GM12801 (cell line): ENCODE measurements around the gene FGFRL1.

Experiments used
- TF ChIP-seq, protein P1 (sequence below): IDR thresholded peaks from one replicate; pipeline ENCODE4 v1.5.1; 2011; ENCODE audit warnings: control low read depth; ENCODE audit not compliant: insufficient read length; ENCODE audit errors: extremely low read depth

Gene FGFRL1

DNA sequence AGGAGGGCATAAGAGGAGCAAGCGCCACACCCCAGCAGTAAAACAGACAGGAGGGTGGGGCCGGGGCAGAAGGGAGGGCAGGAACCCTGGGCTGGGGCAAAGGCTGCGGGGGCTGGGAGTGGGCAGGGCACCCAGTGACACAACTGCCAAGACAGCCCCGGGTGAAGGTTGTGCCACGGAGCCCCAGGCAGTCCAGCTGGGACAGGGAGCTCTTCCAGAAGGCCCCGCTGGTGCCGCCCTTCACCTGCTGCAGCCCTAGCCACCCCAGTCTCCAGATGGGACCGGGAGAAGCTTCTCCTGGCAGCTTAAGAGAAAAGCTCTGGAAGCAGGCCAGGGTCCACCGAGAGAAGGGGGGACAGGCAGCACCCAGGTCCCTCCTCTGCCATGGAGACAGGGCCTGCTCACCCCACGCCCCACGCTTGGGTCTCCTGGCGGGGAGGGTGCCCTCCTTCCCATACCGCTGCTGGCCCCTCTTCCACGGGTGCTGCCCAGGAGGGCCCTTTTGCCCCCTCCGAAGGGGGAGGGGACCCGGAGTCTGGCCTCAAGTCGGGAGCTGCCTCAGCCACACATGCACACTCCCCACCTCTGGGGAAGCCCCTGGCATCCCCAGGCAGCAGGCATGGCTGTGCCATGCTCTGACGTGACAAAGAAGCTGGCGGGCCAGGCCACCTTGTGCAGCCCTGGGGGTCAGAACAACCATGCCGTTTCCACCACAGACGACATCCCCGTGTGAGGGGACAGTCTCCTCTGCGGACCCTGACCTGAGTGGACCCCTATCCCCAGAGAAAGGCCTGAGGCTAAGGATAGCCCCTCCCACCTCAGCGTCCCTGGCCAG is 39.5 kb upstream of the FGFRL1 start:
- TF ChIP-seq, protein P1, sequence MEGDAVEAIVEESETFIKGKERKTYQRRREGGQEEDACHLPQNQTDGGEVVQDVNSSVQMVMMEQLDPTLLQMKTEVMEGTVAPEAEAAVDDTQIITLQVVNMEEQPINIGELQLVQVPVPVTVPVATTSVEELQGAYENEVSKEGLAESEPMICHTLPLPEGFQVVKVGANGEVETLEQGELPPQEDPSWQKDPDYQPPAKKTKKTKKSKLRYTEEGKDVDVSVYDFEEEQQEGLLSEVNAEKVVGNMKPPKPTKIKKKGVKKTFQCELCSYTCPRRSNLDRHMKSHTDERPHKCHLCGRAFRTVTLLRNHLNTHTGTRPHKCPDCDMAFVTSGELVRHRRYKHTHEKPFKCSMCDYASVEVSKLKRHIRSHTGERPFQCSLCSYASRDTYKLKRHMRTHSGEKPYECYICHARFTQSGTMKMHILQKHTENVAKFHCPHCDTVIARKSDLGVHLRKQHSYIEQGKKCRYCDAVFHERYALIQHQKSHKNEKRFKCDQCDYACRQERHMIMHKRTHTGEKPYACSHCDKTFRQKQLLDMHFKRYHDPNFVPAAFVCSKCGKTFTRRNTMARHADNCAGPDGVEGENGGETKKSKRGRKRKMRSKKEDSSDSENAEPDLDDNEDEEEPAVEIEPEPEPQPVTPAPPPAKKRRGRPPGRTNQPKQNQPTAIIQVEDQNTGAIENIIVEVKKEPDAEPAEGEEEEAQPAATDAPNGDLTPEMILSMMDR, result no peak

DNA sequence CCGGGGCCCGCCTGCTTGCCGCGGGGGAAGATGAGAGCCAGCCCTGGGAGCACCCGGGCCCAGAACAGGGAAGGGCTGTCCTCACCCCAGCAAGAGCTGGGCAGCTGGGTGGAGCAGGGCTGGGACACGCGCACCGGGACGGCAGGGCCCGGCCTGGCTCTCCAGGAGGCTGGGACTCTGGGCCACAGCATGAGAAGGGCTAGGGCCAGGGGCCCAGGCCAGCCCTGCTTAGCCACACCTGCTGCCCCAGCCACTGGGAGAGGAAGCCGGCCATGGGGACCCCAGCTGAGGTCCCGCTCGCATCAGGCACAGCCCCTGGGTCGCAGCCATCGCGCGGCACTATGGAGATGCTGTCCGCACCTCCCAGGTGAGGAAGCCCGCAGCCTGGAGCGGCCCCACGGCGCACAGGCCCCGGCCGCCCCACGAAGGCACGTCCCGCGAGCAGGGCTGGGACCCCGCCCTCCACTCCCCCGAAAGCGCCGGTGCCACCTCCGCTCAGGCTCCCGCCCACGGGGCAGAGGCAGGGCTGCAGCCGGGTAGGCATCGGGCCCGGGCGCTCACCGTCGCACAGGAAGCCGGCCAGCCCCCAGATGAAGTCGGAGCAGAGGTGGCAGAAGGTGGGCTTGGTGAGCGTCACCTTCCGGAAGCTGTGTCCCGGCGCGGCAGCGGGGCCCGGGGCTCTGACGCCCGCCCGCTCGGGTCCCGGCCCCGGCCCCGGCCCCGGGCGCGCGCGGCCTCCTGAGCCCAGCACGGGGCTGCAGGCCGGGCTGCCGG is 38.6 kb upstream of the FGFRL1 start:
- TF ChIP-seq, protein P1, result no peak

DNA sequence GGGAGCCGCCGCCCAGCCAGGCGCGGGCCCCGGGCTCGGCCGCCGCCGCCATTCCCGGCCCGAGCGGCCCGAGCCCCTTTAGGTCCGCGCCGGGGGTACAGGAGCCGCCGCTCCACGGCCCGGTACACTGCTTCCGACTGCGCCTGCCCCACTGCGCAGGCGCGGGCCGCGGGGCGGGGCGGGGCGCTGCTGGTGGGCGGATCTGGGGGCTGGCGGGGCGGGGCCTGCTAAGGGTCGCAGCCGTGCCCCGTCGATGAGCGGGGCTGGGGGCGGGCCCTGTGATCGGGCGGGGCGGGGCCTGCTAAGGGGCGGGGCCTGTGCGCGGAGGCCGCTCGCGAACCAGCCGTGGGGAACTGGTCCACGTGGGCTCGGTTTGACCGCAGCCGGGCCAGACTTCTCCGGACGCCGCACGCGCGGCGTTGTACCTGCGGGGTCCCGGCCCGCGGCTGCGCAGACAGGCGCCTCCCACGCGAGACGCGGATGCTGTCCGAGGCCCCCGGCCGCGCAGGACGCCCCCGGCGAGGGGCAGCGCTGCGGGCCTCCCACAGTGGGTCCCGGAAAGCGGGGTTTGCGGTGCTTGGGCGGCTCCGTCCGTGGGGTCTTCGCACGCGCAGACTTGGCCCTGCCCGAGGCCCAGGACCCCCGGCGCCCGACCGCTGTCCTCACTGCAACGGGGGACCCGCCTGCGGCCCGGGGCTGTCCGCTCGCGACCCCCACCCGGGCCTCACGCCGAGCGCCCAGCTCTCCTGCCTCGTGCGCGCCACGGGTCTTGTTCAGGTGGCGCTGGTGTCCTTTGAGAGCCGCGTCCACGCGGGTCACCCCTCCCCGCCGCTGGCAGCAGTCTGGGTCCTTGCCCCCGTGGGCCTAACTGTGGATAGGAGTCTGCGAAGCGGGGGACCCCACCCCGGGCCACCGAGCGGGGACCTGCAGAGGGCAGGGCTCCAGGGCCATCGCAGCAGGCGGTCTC is 37.7 kb upstream of the FGFRL1 start, which contains the start of gene DGKQ:
Gene DGKQ, minus strand, starts transcription at position 139 of the 967 bp plus-strand sequence. Its CDS starts 87 bp downstream, at position 52.
- TF ChIP-seq, protein P1, result no peak

DNA sequence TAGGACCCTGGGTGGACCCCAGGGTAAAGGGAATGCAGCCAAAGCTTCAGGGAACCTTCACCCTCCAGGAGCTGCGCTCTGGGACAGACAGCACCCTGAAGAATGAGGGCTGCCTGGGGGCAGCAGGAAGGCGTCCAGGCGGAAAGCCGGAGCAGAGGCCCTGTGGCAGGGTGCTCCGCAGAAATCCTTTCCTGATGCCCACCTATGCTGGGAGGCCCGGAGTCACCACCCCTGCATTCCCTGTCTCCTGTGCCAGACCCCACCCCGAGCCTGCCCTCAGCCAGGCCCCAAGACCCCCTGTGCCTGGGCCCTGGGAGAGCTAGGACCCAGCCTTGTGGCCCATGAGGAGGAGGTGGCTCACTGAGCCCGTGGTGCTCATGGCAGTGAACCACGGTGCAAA is 36.8 kb upstream of the FGFRL1 start:
- TF ChIP-seq, protein P1, result no peak

DNA sequence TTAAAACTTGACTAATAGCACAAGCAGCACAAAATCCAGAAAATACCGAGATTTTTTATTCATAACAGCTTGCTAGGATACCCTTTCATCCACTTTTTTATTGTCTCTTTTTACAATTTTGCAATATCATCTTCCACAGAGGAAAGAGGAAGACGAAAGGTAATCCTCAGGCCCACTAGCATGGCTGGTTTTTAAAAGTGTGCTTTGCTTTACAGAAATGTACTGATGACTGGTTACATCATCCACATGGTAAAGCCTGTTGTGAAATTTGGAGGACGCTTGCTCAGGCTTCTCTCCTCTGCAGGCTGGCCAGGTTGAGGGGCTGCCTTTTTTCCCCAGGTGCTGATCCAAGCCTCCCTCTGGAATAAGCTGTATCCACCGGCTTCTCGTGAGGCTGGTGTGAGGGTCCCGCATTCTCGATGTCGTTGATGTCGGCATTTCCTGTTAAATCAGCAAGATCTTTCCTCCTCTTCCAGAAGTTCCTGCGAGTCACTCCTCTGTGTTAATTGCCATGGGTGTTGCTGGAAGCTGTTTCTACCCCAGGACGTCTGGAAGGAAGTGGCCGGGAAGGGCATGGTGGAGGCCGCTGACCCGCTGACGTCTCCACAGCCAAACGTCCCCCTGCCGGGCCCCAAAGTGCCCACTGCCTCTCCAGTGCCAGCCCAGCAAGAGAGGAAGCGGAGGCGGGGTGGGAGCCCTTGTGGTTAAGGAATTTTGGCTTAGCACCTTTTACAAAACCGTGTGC is 32.3 kb upstream of the FGFRL1 start:
- TF ChIP-seq, protein P1, result no peak

DNA sequence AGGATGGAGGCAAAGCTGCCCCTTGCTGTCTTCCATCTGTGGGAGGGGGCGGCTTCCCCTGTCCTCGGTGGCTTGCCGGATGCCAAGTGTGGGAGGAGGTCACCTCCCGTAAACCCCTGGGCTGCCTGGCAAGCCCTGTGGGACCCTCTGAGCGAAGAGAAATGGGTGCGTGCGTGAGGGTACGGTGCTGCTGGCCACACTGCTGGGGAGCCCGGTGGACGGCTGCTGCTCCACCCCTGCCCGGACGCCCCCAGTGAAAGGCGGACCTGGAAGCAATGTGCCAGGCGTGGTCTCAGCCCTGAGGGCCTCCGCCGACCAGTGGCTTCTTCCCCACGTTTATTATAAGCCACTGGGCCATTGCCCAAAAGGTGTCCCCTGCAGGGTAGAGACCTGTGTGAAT is 29.1 kb upstream of the FGFRL1 start:
- TF ChIP-seq, protein P1, result no peak
